HTR-8/SVneo (cell line): Measurements from ENCODE around the gene SCARB1.

ENCODE experiments used
- DNase-seq: peaks from one replicate; pipeline ENCODE4 v3.0.0; 2011; ENCODE audit warnings: low spot score, mixed read lengths; ENCODE audit not compliant: insufficient read length
- FAIRE-seq: peaks from 2 replicates; lab custom pipeline; 2011; peaks lifted over from hg19 to GRCh38; lab: Jason Lieb, UNC

The SCARB1 gene

GRCh38 chr12:124828264-124829007 lies 35.2 kb downstream of the SCARB1 start:
- DNase-seq (peak; percentile 57), FAIRE-seq (no peak)

- FAIRE-seq = no peak
- DNase-seq = no peak
Measured at GRCh38 chr12:124827588-124828184, 36.0 kb downstream of the SCARB1 start.

- FAIRE-seq = no peak
- no peak for DNase-seq
Measured at GRCh38 chr12:124824195-124824594, 39.5 kb downstream of the SCARB1 start.

- DNase-seq (no peak), FAIRE-seq (no peak)
Measured at GRCh38 chr12:124823272-124823970, 40.2 kb downstream of the SCARB1 start.

- DNase-seq (no peak), FAIRE-seq (no peak)
Measured at GRCh38 chr12:124822218-124822617, 41.4 kb downstream of the SCARB1 start.

- FAIRE-seq (no peak), DNase-seq (no peak)
Measured at GRCh38 chr12:124821252-124822200, 42.1 kb downstream of the SCARB1 start.

GRCh38 chr12:124820199-124820598 lies 43.5 kb downstream of the SCARB1 start:
- no peak for DNase-seq
- no peak for FAIRE-seq

GRCh38 chr12:124819525-124819924 lies 44.1 kb downstream of the SCARB1 start:
- DNase-seq (no peak), FAIRE-seq (no peak)

GRCh38 chr12:124819080-124819479 lies 44.6 kb downstream of the SCARB1 start:
- DNase-seq (no peak), FAIRE-seq (no peak)

- DNase-seq (no peak), FAIRE-seq (no peak)
Measured at GRCh38 chr12:124817076-124818000, 46.3 kb downstream of the SCARB1 start.

- no peak for FAIRE-seq
- DNase-seq = no peak
Measured at GRCh38 chr12:124816295-124816854, 47.3 kb downstream of the SCARB1 start.

GRCh38 chr12:124814741-124815613 lies 48.7 kb downstream of the SCARB1 start:
- DNase-seq (no peak), FAIRE-seq (no peak)

GRCh38 chr12:124813782-124814181 lies 49.9 kb downstream of the SCARB1 start:
- DNase-seq = no peak
- FAIRE-seq = no peak

- no peak for FAIRE-seq
- no peak for DNase-seq
Measured at GRCh38 chr12:124812979-124813378, 50.7 kb downstream of the SCARB1 start.

- FAIRE-seq = no peak
- DNase-seq = no peak
Measured at GRCh38 chr12:124812356-124812755, 51.3 kb downstream of the SCARB1 start.

- FAIRE-seq = no peak
- no peak for DNase-seq
Measured at GRCh38 chr12:124811633-124812032, 52.0 kb downstream of the SCARB1 start.

GRCh38 chr12:124809878-124810277 lies 53.8 kb downstream of the SCARB1 start:
- no peak for FAIRE-seq
- no peak for DNase-seq

- FAIRE-seq = no peak
- DNase-seq = no peak
Measured at GRCh38 chr12:124809391-124809790, 54.3 kb downstream of the SCARB1 start.
